RWPE1 (cell line): ENCODE results near the gene FLT1.

Source experiments
- CTCF ChIA-PET: fragments of 350-600 bp; sonication (Branson Sonifier 250); formaldehyde crosslinking; extraction: SDS; loops from one replicate; lab custom pipeline; 2021; lab: Yijun Ruan, JAX
- POLR2A ChIA-PET: fragments of 400-600 bp; formaldehyde crosslinking; extraction: SDS; loops from one replicate; lab custom pipeline; 2020; ENCODE audit warnings: antibody characterized with exemption; ENCODE audit not compliant: low non-redundant PET; lab: Yijun Ruan, JAX
- DNase-seq: peaks from one replicate; pipeline ENCODE4 v3.0.0; 2012; ENCODE audit warnings: low spot score
- H3K27ac ChIP-seq: fragments of 450-650 bp; 2 replicates; pipeline ENCODE4 v1.5.1; 2017
- TF ChIP-seq, protein P1 (sequence below): fragments of 450-650 bp; conservative IDR thresholded peaks from 2 replicates; pipeline ENCODE4 v1.5.1; 2017; ENCODE audit warnings: low read depth, mild to moderate bottlenecking

FLT1 gene

DNA sequence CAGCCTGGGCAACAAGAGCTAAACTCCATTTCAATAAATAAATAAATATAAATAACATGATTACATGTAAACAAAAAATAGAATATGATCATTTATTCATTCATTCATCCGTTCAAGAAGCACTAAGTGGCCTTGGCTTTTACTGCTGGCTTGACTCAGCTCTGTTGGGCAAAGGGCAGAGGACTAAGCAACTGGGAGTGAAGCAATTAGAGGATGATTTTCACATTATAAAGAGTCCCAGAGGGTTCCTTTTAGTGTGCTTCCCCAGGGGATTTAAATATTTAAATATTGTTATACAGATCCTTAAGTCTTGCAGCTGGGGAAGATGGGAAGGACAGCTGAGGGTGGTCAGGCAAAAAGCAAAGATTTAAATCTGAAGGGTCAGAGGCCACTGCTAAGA is 34.9 kb upstream of the FLT1 start:
- ChIA-PET CTCF (interaction anchor here (0.7 kb wide), 2 partner anchors 49 to 645 kb away, joined by 3 read pairs; no protein-coding TSS in a partner anchor), POLR2A (no interaction called here)
- TF ChIP-seq, protein P1, sequence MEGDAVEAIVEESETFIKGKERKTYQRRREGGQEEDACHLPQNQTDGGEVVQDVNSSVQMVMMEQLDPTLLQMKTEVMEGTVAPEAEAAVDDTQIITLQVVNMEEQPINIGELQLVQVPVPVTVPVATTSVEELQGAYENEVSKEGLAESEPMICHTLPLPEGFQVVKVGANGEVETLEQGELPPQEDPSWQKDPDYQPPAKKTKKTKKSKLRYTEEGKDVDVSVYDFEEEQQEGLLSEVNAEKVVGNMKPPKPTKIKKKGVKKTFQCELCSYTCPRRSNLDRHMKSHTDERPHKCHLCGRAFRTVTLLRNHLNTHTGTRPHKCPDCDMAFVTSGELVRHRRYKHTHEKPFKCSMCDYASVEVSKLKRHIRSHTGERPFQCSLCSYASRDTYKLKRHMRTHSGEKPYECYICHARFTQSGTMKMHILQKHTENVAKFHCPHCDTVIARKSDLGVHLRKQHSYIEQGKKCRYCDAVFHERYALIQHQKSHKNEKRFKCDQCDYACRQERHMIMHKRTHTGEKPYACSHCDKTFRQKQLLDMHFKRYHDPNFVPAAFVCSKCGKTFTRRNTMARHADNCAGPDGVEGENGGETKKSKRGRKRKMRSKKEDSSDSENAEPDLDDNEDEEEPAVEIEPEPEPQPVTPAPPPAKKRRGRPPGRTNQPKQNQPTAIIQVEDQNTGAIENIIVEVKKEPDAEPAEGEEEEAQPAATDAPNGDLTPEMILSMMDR, result no peak
- DNase-seq, result no peak
- H3K27ac ChIP-seq, result no peak overlapping the region

DNA sequence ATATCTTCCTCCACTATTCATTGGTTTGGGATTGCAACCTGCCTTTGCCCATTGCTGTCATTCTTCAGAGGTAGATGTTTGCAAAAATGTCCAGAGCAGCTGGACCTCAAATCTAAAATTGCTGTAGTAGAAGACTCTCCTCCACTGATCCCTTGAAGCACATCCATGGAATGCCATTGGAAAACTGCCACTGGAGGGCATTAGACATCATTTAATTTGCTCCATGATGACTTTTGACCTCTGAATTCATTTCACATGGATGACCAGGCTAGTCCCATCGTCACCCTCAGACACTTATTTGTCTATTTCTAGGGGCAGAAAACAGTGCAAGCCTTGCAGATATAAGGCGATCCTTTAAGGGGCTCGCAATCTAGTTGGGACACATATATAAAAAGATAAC is 33.9 kb upstream of the FLT1 start:
- TF ChIP-seq, protein P1, result no peak
- POLR2A ChIA-PET, result no interaction called here
- H3K27ac ChIP-seq, result no peak overlapping the region
- CTCF ChIA-PET, result no interaction called here
- no peak for DNase-seq

DNA sequence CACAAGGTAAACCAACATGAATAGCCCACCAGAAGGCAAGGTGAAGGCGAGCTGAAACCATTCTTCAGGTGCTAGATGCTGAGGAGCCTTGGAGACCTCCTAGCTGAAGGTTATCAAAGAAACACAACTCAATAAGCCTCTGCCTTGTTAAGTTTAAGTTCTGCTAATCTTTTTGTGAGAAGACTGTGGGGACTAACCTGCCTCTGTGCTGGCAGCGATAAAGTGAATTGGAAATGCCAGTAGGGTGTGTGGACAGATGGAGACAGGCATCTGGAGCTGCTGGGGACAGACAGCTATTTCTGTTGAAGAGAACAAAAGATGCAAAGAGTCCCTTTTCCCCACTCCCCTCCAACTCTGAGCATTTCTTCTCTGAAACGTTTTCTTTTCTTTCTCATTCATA is 33.5 kb upstream of the FLT1 start:
- CTCF ChIA-PET, result no interaction called here
- DNase-seq, result no peak

DNA sequence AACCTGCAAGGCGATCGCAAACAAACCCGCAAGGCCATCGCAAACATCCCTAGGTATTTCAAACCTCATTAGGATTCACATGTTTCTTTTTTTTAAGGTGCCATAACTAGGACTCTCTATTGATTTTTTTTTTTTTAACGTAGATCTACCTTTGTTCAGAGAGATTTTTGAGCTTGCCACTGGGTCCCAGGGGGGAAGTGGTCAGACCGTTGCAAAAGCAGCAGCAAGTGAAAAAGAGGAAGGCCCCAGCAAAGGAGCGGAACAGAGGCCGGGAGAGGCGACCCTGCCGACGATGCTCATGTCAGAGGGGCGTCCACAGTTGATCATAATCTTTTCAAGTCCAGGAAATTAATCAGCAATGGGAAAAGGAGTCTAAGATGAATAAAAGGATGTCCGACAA is 32.7 kb upstream of the FLT1 start:
- H3K27ac ChIP-seq, result no peak overlapping the region
- CTCF ChIA-PET, result no interaction called here
- TF ChIP-seq, protein P1, result no peak
- DNase-seq, result no peak
- POLR2A ChIA-PET, result no interaction called here

More for the DNA sequence above, 33.5 kb upstream of the FLT1 start:
- POLR2A ChIA-PET, result no interaction called here
- no peak overlapping the region for H3K27ac ChIP-seq
- TF ChIP-seq, protein P1, result no peak

DNA sequence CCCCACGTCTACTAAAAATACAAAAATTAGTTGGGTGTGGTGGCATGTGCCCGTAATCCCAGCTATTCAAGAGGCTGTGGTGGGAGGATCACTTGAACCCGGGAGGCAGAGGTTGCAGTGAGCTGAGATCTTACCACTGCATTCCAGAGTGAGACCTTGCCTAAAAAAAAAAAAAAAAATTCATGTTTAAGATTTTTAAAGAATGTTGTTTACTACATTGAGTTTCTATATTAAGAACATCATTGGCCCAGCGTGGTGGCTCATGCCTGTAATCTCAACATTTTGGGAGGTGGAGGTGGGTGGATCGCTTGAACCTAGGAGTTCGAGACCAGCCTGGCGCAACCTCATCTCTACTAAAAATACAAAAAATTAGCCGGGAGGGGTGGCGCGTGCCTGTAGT is 31.9 kb upstream of the FLT1 start:
- DNase-seq, result no peak
- TF ChIP-seq, protein P1, result no peak
- no peak overlapping the region for H3K27ac ChIP-seq
- POLR2A ChIA-PET, result no interaction called here
- CTCF ChIA-PET, result interaction anchor here (0.6 to 0.7 kb wide), 2 partner anchors 29 to 238 kb away, joined by 3 to 4 read pairs; no protein-coding TSS in a partner anchor

DNA sequence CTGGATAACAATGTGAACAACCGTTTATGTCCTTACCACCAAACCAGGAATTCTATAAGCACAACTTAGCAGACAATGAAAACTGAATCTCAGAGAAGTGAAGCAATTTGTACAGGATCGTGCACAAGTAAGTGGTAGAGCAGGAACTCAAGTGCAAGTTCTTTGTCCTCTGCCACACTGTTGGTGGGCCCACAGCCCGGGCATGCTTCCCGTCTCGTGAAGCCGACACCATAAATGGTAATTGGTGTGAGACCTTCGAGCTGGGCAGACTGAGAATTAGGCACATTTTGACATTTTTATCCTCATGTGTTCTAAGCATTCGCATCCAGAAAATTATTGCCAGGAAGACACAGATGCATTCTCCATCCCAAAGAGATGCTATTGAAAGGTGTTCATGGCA is 27.9 kb upstream of the FLT1 start:
- DNase-seq, result no peak
- no peak overlapping the region for H3K27ac ChIP-seq
- CTCF ChIA-PET, result no interaction called here
- TF ChIP-seq, protein P1, result no peak
- POLR2A ChIA-PET, result no interaction called here
